ENCODE measurements around the gene BBC3. TPM values are rescaled to one million over a fixed set of nuclear protein-coding genes. Genes with fewer than 3 reads are reported as not detected.

Gene BBC3
- total and polyA plus RNA-seq, 5 donors, result 2.1 to 4.3 (median 3.8) TPM

- 7% methylated on average over 9 of the region's 9 CpGs for WGBS
- Histone ChIP-seq H3K27ac (ENCODE audit: low read length) (peak overlapping the region; percentile 32), H3K4me1 (ENCODE audit: control insufficient read depth, insufficient read depth, low read length) (peaks cover 8% of the 10 kb centered on the region), H3K27me3 (ENCODE audit: control insufficient read depth, insufficient read depth) (no peaks in the 10 kb centered on the region), H3K4me3 (ENCODE audit: low read length) (peak overlapping the region; percentile 89), H3K9me3 (ENCODE audit: control insufficient read depth, low read length) (no peaks in the 10 kb centered on the region)
- intact Hi-C loops (cut with DNase I), result no loop called here
- ATAC-seq, result no peak
- no peak for DNase-seq
These were observed 1.3 kb downstream of the BBC3 start for GRCh38 chr19:47229676-47230053.

- Histone ChIP-seq H3K27me3 (ENCODE audit: control insufficient read depth, insufficient read depth) (no peaks in the 10 kb centered on the region), H3K4me1 (ENCODE audit: control insufficient read depth, insufficient read depth, low read length) (peaks cover 8% of the 10 kb centered on the region), H3K9me3 (ENCODE audit: control insufficient read depth, low read length) (no peaks in the 10 kb centered on the region), H3K27ac (ENCODE audit: low read length) (peak overlapping the region; percentile 95), H3K4me3 (ENCODE audit: low read length) (no peak overlapping the region)
- 15% methylated on average over 10 of the region's 10 CpGs for WGBS
- DNase-seq (no peak), ATAC-seq (no peak)
- intact Hi-C loops (cut with DNase I), result no loop called here
These were observed 1.9 kb downstream of the BBC3 start for GRCh38 chr19:47228937-47229675.

- ATAC-seq, result peak in 1 of 2 donors; percentile 0
- 3% methylated on average over 49 of the region's 50 CpGs for WGBS
These were observed 2.6 kb downstream of the BBC3 start for GRCh38 chr19:47228168-47228936.

GRCh38 chr19:47227352-47228167 lies 3.4 kb downstream of the BBC3 start:
- peak overlapping the region; percentile 55 for H3K4me3 ChIP-seq (ENCODE audit: low read length)
- intact Hi-C loops (cut with DNase I), result no loop called here
- H3K9me3 ChIP-seq (ENCODE audit: control insufficient read depth, low read length), result no peaks in the 10 kb centered on the region
- 1% methylated on average over 27 of the region's 27 CpGs for WGBS
- peak overlapping the region; percentile 95 for H3K27ac ChIP-seq (ENCODE audit: low read length)
- DNase-seq (peak; percentile 93 to 96 (median 95)), ATAC-seq (peak; percentile 71 to 74)
- peaks cover 8% of the 10 kb centered on the region for H3K4me1 ChIP-seq (ENCODE audit: control insufficient read depth, insufficient read depth, low read length)
- no peaks in the 10 kb centered on the region for H3K27me3 ChIP-seq (ENCODE audit: control insufficient read depth, insufficient read depth)

More at GRCh38 chr19:47228168-47228936, 2.6 kb downstream of the BBC3 start:
- Histone ChIP-seq H3K4me3 (ENCODE audit: low read length) (peak overlapping the region; percentile 55), H3K27me3 (ENCODE audit: control insufficient read depth, insufficient read depth) (no peaks in the 10 kb centered on the region), H3K27ac (ENCODE audit: low read length) (peak overlapping the region; percentile 95), H3K9me3 (ENCODE audit: control insufficient read depth, low read length) (no peaks in the 10 kb centered on the region), H3K4me1 (ENCODE audit: control insufficient read depth, insufficient read depth, low read length) (peaks cover 8% of the 10 kb centered on the region)
- intact Hi-C loops (cut with DNase I), result no loop called here
- peak in 2 of 3 donors; percentile 64 to 80 for DNase-seq

GRCh38 chr19:47226426-47227351 lies 4.3 kb downstream of the BBC3 start:
- DNase-seq, result peak; percentile 90 to 94 (median 93)
- Histone ChIP-seq H3K4me1 (ENCODE audit: control insufficient read depth, insufficient read depth, low read length) (peaks cover 8% of the 10 kb centered on the region), H3K4me3 (ENCODE audit: low read length) (peak overlapping the region; percentile 71), H3K27me3 (ENCODE audit: control insufficient read depth, insufficient read depth) (no peaks in the 10 kb centered on the region), H3K9me3 (ENCODE audit: control insufficient read depth, low read length) (no peaks in the 10 kb centered on the region), H3K27ac (ENCODE audit: low read length) (peak overlapping the region; percentile 95)
- ATAC-seq, result peak; percentile 73 to 80
- WGBS, result 5% methylated on average over 56 of the region's 56 CpGs
- intact Hi-C loops (cut with DNase I), result no loop called here

GRCh38 chr19:47225746-47226425 lies 5.1 kb downstream of the BBC3 start:
- Histone ChIP-seq H3K9me3 (ENCODE audit: control insufficient read depth, low read length) (no peaks in the 10 kb centered on the region), H3K27me3 (ENCODE audit: control insufficient read depth, insufficient read depth) (no peaks in the 10 kb centered on the region), H3K4me3 (ENCODE audit: low read length) (peak overlapping the region; percentile 71), H3K4me1 (ENCODE audit: control insufficient read depth, insufficient read depth, low read length) (peaks cover 4% of the 10 kb centered on the region), H3K27ac (ENCODE audit: low read length) (peak overlapping the region; percentile 95)
- peak; percentile 82 to 85 for ATAC-seq
- WGBS, result 3% methylated on average over 59 of the region's 59 CpGs
- intact Hi-C loops (cut with DNase I), result no loop called here
- peak; percentile 89 to 96 (median 96) for DNase-seq

- H3K27ac ChIP-seq (ENCODE audit: low read length), result no peak overlapping the region
- intact Hi-C loops (cut with DNase I), result no loop called here
- H3K4me3 ChIP-seq (ENCODE audit: low read length), result no peak overlapping the region
- WGBS, result 90% methylated on average over 11 of the region's 11 CpGs
- ATAC-seq (no peak), DNase-seq (no peak)
- no peaks in the 10 kb centered on the region for H3K9me3 ChIP-seq (ENCODE audit: control insufficient read depth, low read length)
- H3K4me1 ChIP-seq (ENCODE audit: control insufficient read depth, insufficient read depth, low read length), result peaks cover 3% of the 10 kb centered on the region
- H3K27me3 ChIP-seq (ENCODE audit: control insufficient read depth, insufficient read depth), result no peaks in the 10 kb centered on the region
These were observed 9.1 kb downstream of the BBC3 start for GRCh38 chr19:47221890-47222289.

- Histone ChIP-seq H3K27ac (ENCODE audit: low read length) (no peak overlapping the region), H3K9me3 (ENCODE audit: control insufficient read depth, low read length) (no peaks in the 10 kb centered on the region), H3K27me3 (ENCODE audit: control insufficient read depth, insufficient read depth) (no peaks in the 10 kb centered on the region), H3K4me3 (ENCODE audit: low read length) (no peak overlapping the region), H3K4me1 (ENCODE audit: control insufficient read depth, insufficient read depth, low read length) (peaks cover 2% of the 10 kb centered on the region)
- no peak for ATAC-seq
- no peak for DNase-seq
- 85% methylated on average over 33 of the region's 33 CpGs for WGBS
- intact Hi-C loops (cut with DNase I), result no loop called here
These were observed 9.7 kb downstream of the BBC3 start for GRCh38 chr19:47221080-47221841.

- H3K4me3 ChIP-seq (ENCODE audit: low read length), result no peak overlapping the region
- no peaks in the 10 kb centered on the region for H3K4me1 ChIP-seq (ENCODE audit: control insufficient read depth, insufficient read depth, low read length)
- DNase-seq (no peak), ATAC-seq (no peak)
- H3K27ac ChIP-seq (ENCODE audit: low read length), result no peak overlapping the region
- intact Hi-C loops (cut with DNase I), result no loop called here
- H3K27me3 ChIP-seq (ENCODE audit: control insufficient read depth, insufficient read depth), result no peaks in the 10 kb centered on the region
- no peaks in the 10 kb centered on the region for H3K9me3 ChIP-seq (ENCODE audit: control insufficient read depth, low read length)
- 87% methylated on average over 5 of the region's 5 CpGs for WGBS
These were observed 15.4 kb downstream of the BBC3 start for GRCh38 chr19:47215581-47215980.

All from right cardiac atrium (tissue), 5 donors.